Stimulated activated naive CD8-positive, alpha-beta T cell treated with anti-CD3 and anti-CD28 coated beads, Interleukin-15, amount 100 ng/mL, for 72 hours (primary cell): ENCODE data around the gene KCNN3.
"Not testable (repeated sequence)": the region's sequence is repeated elsewhere in the genome, so short reads cannot be mapped to it uniquely, and the experiment has no call there.

ENCODE experiments used
- ATAC-seq: fragments of 150-1000 bp; cut with Tn5 transposase; 2 replicates; pipeline ENCODE4 v1.10.0; 2021; ENCODE audit warnings: mild to moderate bottlenecking, moderate library complexity
- DNase-seq, 2 donors: peaks; one replicate each; pipeline ENCODE4 v3.0.0; 2021 to 2022
- H3K27ac Mint-ChIP-seq, 2 donors: one replicate each; pipeline ENCODE4 v1.8.0; 2022; ENCODE audit warnings: mild to moderate bottlenecking in 2 of 2, mixed read lengths in 2 of 2, moderate library complexity in 2 of 2
- H3K27me3 Mint-ChIP-seq: one replicate; pipeline ENCODE4 v1.8.0; 2022; ENCODE audit warnings: mixed read lengths
- H3K4me1 Mint-ChIP-seq: one replicate; pipeline ENCODE4 v1.8.0; 2022; ENCODE audit warnings: mild to moderate bottlenecking, mixed read lengths
- H3K4me3 Mint-ChIP-seq, 2 donors: one replicate each; pipeline ENCODE4 v1.8.0; 2022; ENCODE audit warnings: mild to moderate bottlenecking in 2 of 2, mixed read lengths in 2 of 2, moderate library complexity in 1 of 2
- H3K9me3 Mint-ChIP-seq, 2 donors: one replicate each; pipeline ENCODE4 v1.8.0; 2022; ENCODE audit warnings: mixed read lengths in 2 of 2

The KCNN3 gene

GRCh38 chr1:154870115-154870571 lies at the start of gene KCNN3:
TSS of gene KCNN3 (minus strand) at chr1:154870281. CDS start at chr1:154869964, 317 bp downstream.
- Mint-ChIP-seq H3K4me1 (peaks cover 71% of the 10 kb centered on the region), H3K4me3 (peak within 1 kb of the TSS; percentile 66 to 67), H3K9me3 (no peaks in the 10 kb centered on the region), H3K27me3 (peaks cover 69% of the 10 kb centered on the region), H3K27ac (no peak within 1 kb of the TSS)
- DNase-seq: peak; percentile 75 to 80
- ATAC-seq: peak; percentile 89

GRCh38 chr1:154913273-154913672 lies 43.2 kb upstream of the KCNN3 start:
- Mint-ChIP-seq H3K27ac (no peak overlapping the region), H3K9me3 (no peaks in the 10 kb centered on the region), H3K4me1 (no peaks in the 10 kb centered on the region), H3K4me3 (no peak overlapping the region), H3K27me3 (no peaks in the 10 kb centered on the region)
- DNase-seq (no peak), ATAC-seq (no peak)

GRCh38 chr1:154912755-154913154 lies 42.7 kb upstream of the KCNN3 start:
- no peak overlapping the region for H3K27ac Mint-ChIP-seq
- H3K9me3 Mint-ChIP-seq: no peaks in the 10 kb centered on the region
- ATAC-seq (no peak), DNase-seq (no peak)
- no peaks in the 10 kb centered on the region for H3K27me3 Mint-ChIP-seq
- H3K4me1 Mint-ChIP-seq: no peaks in the 10 kb centered on the region
- no peak overlapping the region for H3K4me3 Mint-ChIP-seq

GRCh38 chr1:154911691-154912550 lies 41.8 kb upstream of the KCNN3 start:
- DNase-seq (no peak), ATAC-seq (no peak)
- no peak overlapping the region for H3K27ac Mint-ChIP-seq
- no peaks in the 10 kb centered on the region for H3K9me3 Mint-ChIP-seq
- no peaks in the 10 kb centered on the region for H3K4me1 Mint-ChIP-seq
- H3K4me3 Mint-ChIP-seq: no peak overlapping the region
- no peaks in the 10 kb centered on the region for H3K27me3 Mint-ChIP-seq

- Mint-ChIP-seq H3K4me1 (no peaks in the 10 kb centered on the region), H3K27me3 (no peaks in the 10 kb centered on the region)
Observed at GRCh38 chr1:154910851-154911250, 40.8 kb upstream of the KCNN3 start.

GRCh38 chr1:154908937-154909336 lies 38.9 kb upstream of the KCNN3 start:
- Mint-ChIP-seq H3K9me3 (no peaks in the 10 kb centered on the region), H3K4me3 (no peak overlapping the region), H3K27ac (no peak overlapping the region), H3K27me3 (no peaks in the 10 kb centered on the region), H3K4me1 (no peaks in the 10 kb centered on the region)
- ATAC-seq (no peak), DNase-seq (no peak)

More at GRCh38 chr1:154910851-154911250, 40.8 kb upstream of the KCNN3 start:
- H3K9me3 Mint-ChIP-seq: no peaks in the 10 kb centered on the region
- H3K4me3 Mint-ChIP-seq: no peak overlapping the region
- DNase-seq (no peak), ATAC-seq (no peak)
- H3K27ac Mint-ChIP-seq: no peak overlapping the region

- not testable (repeated sequence) for ATAC-seq, DNase-seq, H3K27me3 Mint-ChIP-seq, H3K4me3 Mint-ChIP-seq, H3K9me3 Mint-ChIP-seq, H3K4me1 Mint-ChIP-seq, H3K27ac Mint-ChIP-seq
Observed at GRCh38 chr1:154908129-154908528, 38.0 kb upstream of the KCNN3 start.

- Mint-ChIP-seq H3K27ac (no peak overlapping the region), H3K27me3 (no peaks in the 10 kb centered on the region), H3K9me3 (no peaks in the 10 kb centered on the region), H3K4me1 (no peaks in the 10 kb centered on the region), H3K4me3 (no peak overlapping the region)
- DNase-seq: no peak
- ATAC-seq: no peak
Observed at GRCh38 chr1:154906621-154907081, 36.6 kb upstream of the KCNN3 start.

GRCh38 chr1:154902938-154903566 lies 33.0 kb upstream of the KCNN3 start:
- H3K4me1 Mint-ChIP-seq: no peaks in the 10 kb centered on the region
- H3K27me3 Mint-ChIP-seq: no peaks in the 10 kb centered on the region
- H3K9me3 Mint-ChIP-seq: no peaks in the 10 kb centered on the region
- H3K27ac Mint-ChIP-seq: peak overlapping the region in 1 of 2 donors; percentile 15
- ATAC-seq (no peak), DNase-seq (no peak)
- no peak overlapping the region for H3K4me3 Mint-ChIP-seq

GRCh38 chr1:154901591-154901990 lies 31.5 kb upstream of the KCNN3 start:
- Mint-ChIP-seq H3K9me3 (no peaks in the 10 kb centered on the region), H3K27me3 (no peaks in the 10 kb centered on the region), H3K27ac (no peak overlapping the region), H3K4me1 (no peaks in the 10 kb centered on the region), H3K4me3 (no peak overlapping the region)
- no peak for DNase-seq
- ATAC-seq: no peak

GRCh38 chr1:154899041-154899440 lies 29.0 kb upstream of the KCNN3 start:
- ATAC-seq (no peak), DNase-seq (no peak)
- Mint-ChIP-seq H3K4me1 (no peaks in the 10 kb centered on the region), H3K27ac (no peak overlapping the region), H3K27me3 (peaks cover 10% of the 10 kb centered on the region), H3K9me3 (no peaks in the 10 kb centered on the region), H3K4me3 (no peak overlapping the region)

GRCh38 chr1:154896771-154897286 lies 26.7 kb upstream of the KCNN3 start:
- H3K4me1 Mint-ChIP-seq: no peaks in the 10 kb centered on the region
- H3K4me3 Mint-ChIP-seq: no peak overlapping the region
- DNase-seq (no peak), ATAC-seq (no peak)
- peaks cover 10% of the 10 kb centered on the region for H3K27me3 Mint-ChIP-seq
- H3K27ac Mint-ChIP-seq: peak overlapping the region; percentile 12 to 50
- no peaks in the 10 kb centered on the region for H3K9me3 Mint-ChIP-seq

GRCh38 chr1:154895798-154896197 lies 25.7 kb upstream of the KCNN3 start:
- no peaks in the 10 kb centered on the region for H3K4me1 Mint-ChIP-seq
- no peak overlapping the region for H3K4me3 Mint-ChIP-seq
- H3K27ac Mint-ChIP-seq: peak overlapping the region in 1 of 2 donors; percentile 44
- DNase-seq (no peak), ATAC-seq (no peak)
- H3K27me3 Mint-ChIP-seq: peaks cover 10% of the 10 kb centered on the region
- H3K9me3 Mint-ChIP-seq: no peaks in the 10 kb centered on the region

- peaks cover 9% of the 10 kb centered on the region for H3K4me1 Mint-ChIP-seq
- H3K27ac Mint-ChIP-seq: no peak overlapping the region
- peaks cover 0 to 4% of the 10 kb centered on the region in 2 donors for H3K9me3 Mint-ChIP-seq
- DNase-seq (no peak), ATAC-seq (no peak)
- H3K4me3 Mint-ChIP-seq: no peak overlapping the region
- peaks cover 16% of the 10 kb centered on the region for H3K27me3 Mint-ChIP-seq
Observed at GRCh38 chr1:154891452-154891851, 21.4 kb upstream of the KCNN3 start.

GRCh38 chr1:154888757-154889156 lies 18.7 kb upstream of the KCNN3 start:
- H3K4me1 Mint-ChIP-seq: peaks cover 17% of the 10 kb centered on the region
- H3K27ac Mint-ChIP-seq: no peak overlapping the region
- H3K4me3 Mint-ChIP-seq: no peak overlapping the region
- ATAC-seq (no peak), DNase-seq (no peak)
- peaks cover 0 to 4% of the 10 kb centered on the region in 2 donors for H3K9me3 Mint-ChIP-seq
- peaks cover 12% of the 10 kb centered on the region for H3K27me3 Mint-ChIP-seq
